ENCODE data around the gene ACSM2A. TPM values are rescaled to one million over a fixed set of nuclear protein-coding genes. Genes with fewer than 3 reads are reported as not detected.

Gene ACSM2A
- total and polyA plus RNA-seq, 10 of the 15 experiments (the other 5 are each of a cell fraction or from before 2014, with no cell fraction given): not detected

GRCh38 chr16:20484726-20485125, 33.4 kb downstream of the ACSM2A start (continued):
- TF ChIP-seq PRDM15 (CRISPR knock-in tag; IDR thresholded peaks at IDR 0.05) (no peak), PAX5 (IDR thresholded peaks at IDR 0.05; ENCODE audit: borderline replicate concordance, low read depth, low read length) (no peak), IRF5 (IDR thresholded peaks at IDR 0.05; ENCODE audit: borderline replicate concordance) (no peak)

- H3K79me2 ChIP-seq (ENCODE audit: control insufficient read depth, insufficient read depth, low read length): no peaks in the 10 kb centered on the region
- H2AFZ ChIP-seq (ENCODE audit: control insufficient read depth, low read depth, low read length): no peak overlapping the region
- no peaks in the 10 kb centered on the region for H4K20me1 ChIP-seq (ENCODE audit: control insufficient read depth, insufficient read depth)
- no peaks in the 10 kb centered on the region for H3K4me1 ChIP-seq (ENCODE audit: control insufficient read depth, insufficient read depth, low read length)
- whole genome bisulfite sequencing (ENCODE audit: insufficient coverage, insufficient replicate concordance, low lambda C conversion rate, missing lambda C conversion rate): 0% methylated on average over 1 of the region's 1 CpG
- ATAC-seq (no peak), FAIRE-seq (no peak), DNase-seq (ENCODE audit: low read depth, low spot score) (no peak)
- no peak overlapping the region for H3K27ac ChIP-seq (ENCODE audit: control insufficient read depth, insufficient read depth)
- H3K9me3 ChIP-seq (replicated peaks; ENCODE audit: control insufficient read depth, insufficient read depth, low read length): no peaks in the 10 kb centered on the region
- ChIA-PET SMC1A (ENCODE audit: uncharacterized antibody, unreplicated experiment) (no interaction called here), POLR2A (no interaction called here), RAD21 (ENCODE audit: unreplicated experiment) (no interaction called here), CTCF (no interaction called here)
- intact Hi-C loops (cut with micrococcal nuclease; ENCODE audit: unreplicated experiment): no loop called here
- BruUV-seq (replicated peaks): no TSS peak
- in situ Hi-C loops (cut with MboI): no loop called here
- H3K27me3 ChIP-seq (replicated peaks in 1 of 2; ENCODE audit: control insufficient read depth in 2 of 2, insufficient read depth in 2 of 2, low read length in 1 of 2): no peaks in the 10 kb centered on the region
- H3K4me2 ChIP-seq (ENCODE audit: control insufficient read depth, insufficient read depth): no peak overlapping the region
- H3K36me3 ChIP-seq (ENCODE audit: control insufficient read depth in 2 of 2, insufficient read depth in 2 of 2, low read length in 1 of 2): no peaks in the 10 kb centered on the region
- H3K9ac ChIP-seq (ENCODE audit: control insufficient read depth, insufficient read depth, low read length): no peak overlapping the region
- TF ChIP-seq WRNIP1 (IDR thresholded peaks at IDR 0.05; ENCODE audit: borderline replicate concordance, low read depth, low read length): no peak
- 0 out of 2 replicates have a peak, but pooled peaks have one; percentile 3 for TF ChIP-seq SPI1 (IDR thresholded peaks at IDR 0.05; ENCODE audit: borderline replicate concordance, insufficient read depth, low read depth, low read length)
- TF ChIP-seq ZBTB40 (IDR thresholded peaks at IDR 0.05; ENCODE audit: borderline replicate concordance): peak; percentile 45; the same call in 1 of the 2 replicates
- no peak for TF ChIP-seq BMI1 (IDR thresholded peaks at IDR 0.05; ENCODE audit: borderline replicate concordance)
- TF ChIP-seq POLR2A (IDR thresholded peaks at IDR 0.05; ENCODE audit: low read depth, low read length): no peak
- no peak for TF ChIP-seq TCF3 (IDR thresholded peaks at IDR 0.05; ENCODE audit: borderline replicate concordance, insufficient read depth, low read depth, low read length)
- no peak overlapping the region for H3K4me3 ChIP-seq
Measured at GRCh38 chr16:20485408-20485807, 34.1 kb downstream of the ACSM2A start.

All from GM12878 (cell line).